A549 treated with CORT108297 at 1 μM for 4 hours (cell line): ENCODE data around the gene PHLDB1. TPM values are rescaled to one million over a fixed set of nuclear protein-coding genes. Genes with fewer than 3 reads are reported as not detected.

ENCODE experiments used
- total RNA-seq: library from RNA; stranded (reverse); fragments of 200-300 nt; extraction: Qiagen RNA extraction; gene quantifications from 5 replicates; pipeline ENCODE4 v1.2.3, GENCODE V29; 2022

The PHLDB1 gene
- total RNA-seq = 7.8 to 10.3 TPM (median 9.1 TPM) in 5 replicates

DNA sequence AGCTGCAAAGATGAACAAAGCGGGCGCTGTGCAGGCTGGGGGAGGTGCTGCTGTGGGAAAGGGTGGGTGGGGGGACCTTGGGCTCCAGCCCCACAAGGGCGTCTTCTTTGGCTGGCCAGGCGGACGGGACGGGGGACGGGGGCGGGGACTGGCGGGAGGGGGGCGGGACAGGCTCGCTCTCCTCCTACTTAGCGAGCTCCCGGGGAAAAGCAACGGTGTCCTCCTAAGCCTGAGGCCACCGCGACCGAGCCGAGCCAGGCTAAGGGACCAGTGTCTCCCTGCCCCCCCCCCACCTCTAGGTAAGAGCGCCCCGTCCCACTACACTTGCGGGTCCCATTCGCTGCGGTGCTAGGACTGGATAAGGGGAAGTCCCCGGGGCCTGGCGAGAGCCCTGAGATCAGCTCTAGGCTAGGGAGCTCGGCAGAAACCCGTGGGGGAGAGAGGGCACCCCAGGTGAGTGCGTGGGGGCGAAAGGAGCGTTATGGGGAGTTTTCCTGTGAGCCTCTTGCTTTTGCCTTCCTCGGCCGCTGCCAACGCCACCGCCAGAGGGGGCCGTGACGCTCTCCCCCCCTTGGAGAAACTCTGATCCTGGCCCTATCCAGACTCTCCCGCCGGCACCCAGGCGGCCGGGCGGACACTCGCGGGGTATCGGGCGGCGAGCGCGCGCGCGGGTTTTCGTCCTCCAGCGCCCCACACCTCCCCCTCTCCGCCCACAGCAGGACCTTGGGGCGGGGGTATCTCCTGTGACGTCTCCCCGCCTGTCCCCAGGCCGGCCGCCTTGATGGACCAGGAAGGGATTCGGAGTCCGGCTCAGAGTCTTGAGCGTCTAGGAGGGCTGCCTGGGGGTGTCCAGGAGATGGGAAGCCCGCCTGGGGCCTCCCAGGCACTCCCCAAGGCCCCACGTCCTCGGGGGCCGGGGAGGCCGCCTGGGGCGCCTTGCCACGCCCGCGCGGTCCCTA, at the start of gene PHLDB1:
TSS of gene PHLDB1 (plus strand) at position 215 of the 959 bp plus-strand sequence. CDS start 6,222 bp downstream, outside the sequence.

DNA sequence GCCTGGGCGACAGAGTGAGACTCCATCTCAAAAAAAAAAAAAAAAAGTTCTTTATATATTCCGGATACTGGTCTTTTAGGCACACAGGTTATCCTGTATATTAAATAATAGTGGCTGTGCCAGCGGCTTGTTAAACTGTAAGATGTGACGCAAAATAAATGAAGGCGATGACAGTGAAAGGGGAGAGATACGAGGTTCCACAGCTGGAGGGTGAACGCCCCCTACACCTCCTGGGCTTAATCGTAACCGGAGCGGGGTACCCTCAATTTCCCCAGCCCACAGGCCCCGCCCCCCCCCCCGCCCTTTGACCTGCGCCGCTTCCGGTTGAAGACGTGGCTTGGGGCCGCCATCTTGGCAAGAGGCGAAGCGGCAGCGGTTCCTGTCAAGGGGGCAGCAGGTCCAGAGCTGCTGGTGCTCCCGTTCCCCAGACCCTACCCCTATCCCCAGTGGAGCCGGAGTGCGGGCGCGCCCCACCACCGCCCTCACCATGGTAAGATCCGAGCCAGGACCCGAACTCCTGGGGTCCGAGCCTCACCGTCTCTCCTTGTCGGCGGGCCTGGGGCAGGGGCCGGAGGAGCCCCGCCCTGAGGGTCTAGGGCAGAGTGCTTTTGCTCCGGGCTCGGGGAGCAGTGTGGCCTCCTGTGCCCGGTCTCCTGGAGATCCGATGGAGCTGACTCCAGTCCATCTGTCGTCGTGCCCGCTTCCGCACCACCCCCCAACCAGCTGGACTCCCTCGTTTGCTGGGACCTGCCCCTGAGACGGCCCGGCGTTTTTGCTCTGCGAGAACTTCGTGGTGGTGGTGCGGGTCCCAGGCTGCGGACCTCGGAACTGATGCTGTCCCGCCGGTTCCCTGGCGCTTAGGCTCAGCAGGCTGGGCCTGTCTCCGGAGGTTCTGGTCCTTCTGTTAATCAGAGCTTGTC, 35.1 kb upstream of the PHLDB1 start, which contains the start of gene ARCN1:
TSS of gene ARCN1 (plus strand) at position 349 of the 920 bp plus-strand sequence. CDS start at position 488, 139 bp downstream.

DNA sequence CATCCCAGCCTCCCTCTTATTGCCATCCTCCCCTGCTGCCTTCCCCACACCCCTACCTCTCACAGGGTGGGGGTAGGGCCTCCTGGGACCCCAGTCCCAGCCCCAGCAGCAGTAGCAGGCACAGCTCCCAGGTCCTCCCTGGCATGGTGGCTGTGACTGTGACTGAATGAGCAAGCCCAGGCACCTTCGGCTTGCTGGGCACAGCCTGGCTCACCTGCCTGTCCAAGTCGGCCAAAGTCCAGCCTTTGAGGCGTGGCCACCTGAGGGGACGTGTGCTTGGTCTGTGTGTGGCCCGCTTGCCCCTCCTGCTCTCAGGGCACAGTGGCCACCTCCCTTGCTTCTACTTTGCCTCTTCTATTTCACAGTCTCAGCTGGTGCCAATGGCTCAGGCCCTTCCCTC, 72.1 kb downstream of the PHLDB1 start, which contains the start of gene TREH:
TSS of gene TREH (minus strand) at position 168 of the 400 bp plus-strand sequence. CDS start at position 145, 23 bp downstream.

Other genes starting within 250 kb of the PHLDB1 start
- 8.8 to 11.4 TPM (median 9.7 TPM) in 5 replicates for gene UBE4A, start 248.0 kb upstream of the PHLDB1 start, total RNA-seq
- 163 to 210 TPM (median 186 TPM) in 5 replicates for gene ATP5MG, start 206.0 kb upstream of the PHLDB1 start, total RNA-seq
- gene KMT2A, start 171.1 kb upstream of the PHLDB1 start, total RNA-seq = 11.4 to 15.1 TPM (median 13.5 TPM) in 5 replicates
- not detected in 5 replicates for gene TTC36, start 80.1 kb upstream of the PHLDB1 start, total RNA-seq
- 0.17 to 0.88 TPM (median 0.44 TPM) in 5 replicates for gene TMEM25, start 76.4 kb upstream of the PHLDB1 start, total RNA-seq
- 15.0 to 19.3 TPM (median 17.4 TPM) in 5 replicates for gene IFT46, start 41.7 kb upstream of the PHLDB1 start, total RNA-seq
- gene ARCN1, start 35.2 kb upstream of the PHLDB1 start, total RNA-seq = 85.6 to 100.0 TPM (median 87.1 TPM) in 5 replicates
- gene TREH, start 72.0 kb downstream of the PHLDB1 start, total RNA-seq = not detected in 5 replicates
- 20.8 to 32.4 TPM (median 21.6 TPM) in 5 replicates for gene DDX6, start 183.5 kb downstream of the PHLDB1 start, total RNA-seq